HK-2 (cell line): ENCODE results near the gene SPOCK3.
"Not testable (repeated sequence)": the region's sequence is repeated elsewhere in the genome, so short reads cannot be mapped to it uniquely, and the experiment has no call there.

Source experiments
- DNase-seq: peaks from one replicate; pipeline ENCODE4 v3.0.0-alpha.2; 2018; ENCODE audit not compliant: unreplicated experiment

The SPOCK3 gene

GRCh38 chr4:167234316-167234881, at the start of gene SPOCK3:
Gene SPOCK3 (minus strand): TSS chr4:167234494.
- peak; percentile 52 for DNase-seq

GRCh38 chr4:167282171-167282864, 48.0 kb upstream of the SPOCK3 start:
- DNase-seq: no peak

GRCh38 chr4:167281545-167281944, 47.3 kb upstream of the SPOCK3 start:
- DNase-seq: not testable (repeated sequence)

GRCh38 chr4:167274351-167274750, 40.1 kb upstream of the SPOCK3 start:
- DNase-seq: no peak

- DNase-seq: no peak
Observed at GRCh38 chr4:167265231-167265630, 30.9 kb upstream of the SPOCK3 start.

- no peak for DNase-seq
Observed at GRCh38 chr4:167248271-167248670, 14.0 kb upstream of the SPOCK3 start.

GRCh38 chr4:167239627-167240026, 5.3 kb upstream of the SPOCK3 start:
- no peak for DNase-seq

GRCh38 chr4:167238226-167238625, 3.9 kb upstream of the SPOCK3 start:
- no peak for DNase-seq

- DNase-seq: peak; percentile 10
Observed at GRCh38 chr4:167233685-167234315, 494 bp downstream of the SPOCK3 start.

GRCh38 chr4:167232805-167233684, 1.2 kb downstream of the SPOCK3 start:
- no peak for DNase-seq

GRCh38 chr4:167230744-167231143, 3.5 kb downstream of the SPOCK3 start:
- no peak for DNase-seq

GRCh38 chr4:167222099-167222498, 12.2 kb downstream of the SPOCK3 start:
- DNase-seq: no peak

- no peak for DNase-seq
Observed at GRCh38 chr4:167221084-167221483, 13.2 kb downstream of the SPOCK3 start.

- no peak for DNase-seq
Observed at GRCh38 chr4:167218022-167218608, 16.2 kb downstream of the SPOCK3 start.

- no peak for DNase-seq
Observed at GRCh38 chr4:167216783-167217182, 17.5 kb downstream of the SPOCK3 start.

- DNase-seq: no peak
Observed at GRCh38 chr4:167210166-167210565, 24.1 kb downstream of the SPOCK3 start.

- DNase-seq: no peak
Observed at GRCh38 chr4:167196344-167197012, 37.8 kb downstream of the SPOCK3 start.

- no peak for DNase-seq
Observed at GRCh38 chr4:167190379-167190778, 43.9 kb downstream of the SPOCK3 start.

- no peak for DNase-seq
Observed at GRCh38 chr4:167185465-167185864, 48.8 kb downstream of the SPOCK3 start.

GRCh38 chr4:167183036-167183435, 51.3 kb downstream of the SPOCK3 start:
- DNase-seq: no peak

- DNase-seq: no peak
Observed at GRCh38 chr4:167177925-167178324, 56.4 kb downstream of the SPOCK3 start.
